HepG2 (cell line): ENCODE data around the gene CSTPP1. TPM values are rescaled to one million over a fixed set of nuclear protein-coding genes. Genes with fewer than 3 reads are reported as not detected.

Experiments used
- KDM6A ChIP-seq: IDR thresholded peaks from 2 replicates; pipeline ENCODE4 v1.6.1; 2016; ENCODE audit warnings: low read depth
- PITX1 ChIP-seq: sonication (generic); formaldehyde crosslinking; IDR thresholded peaks from 2 replicates; pipeline ENCODE4 v1.5.1; 2020; ENCODE audit warnings: mild to moderate bottlenecking, missing genetic modification reagents
- POLR2A ChIP-seq, 2 experiments: IDR thresholded peaks; 2 replicates each; pipeline ENCODE4 v1.6.1; 2011; ENCODE audit warnings: low read depth in 2 of 2, low read length in 2 of 2, mild to moderate bottlenecking in 1 of 2, moderate library complexity in 1 of 2; ENCODE audit not compliant: insufficient read depth in 1 of 2
- RCOR2 ChIP-seq: IDR thresholded peaks from 2 replicates; pipeline ENCODE4 v1.6.1; 2016; ENCODE audit warnings: missing biosample characterization, missing genetic modification reagents
- RXRA ChIP-seq: sonication (generic); formaldehyde crosslinking; IDR thresholded peaks from 2 replicates; pipeline ENCODE4 v1.5.1; 2020; ENCODE audit warnings: missing genetic modification reagents
- SAP130 ChIP-seq: IDR thresholded peaks from 2 replicates; pipeline ENCODE4 v1.6.1; 2016; ENCODE audit warnings: low read depth
- SOX6 ChIP-seq, 2 experiments: fragments of 450-650 bp in 1 of 2; sonication (generic) in 1 of 2; formaldehyde crosslinking in 1 of 2; IDR thresholded peaks; 2 replicates each; pipeline versions ENCODE4 v1.4.0 to v1.6.1; 2017 to 2020; ENCODE audit warnings: antibody characterized with exemption in 1 of 2, mild to moderate bottlenecking in 1 of 2, missing genetic modification reagents in 1 of 2
- SP4 ChIP-seq: sonication (generic); formaldehyde crosslinking; IDR thresholded peaks from 2 replicates; pipeline ENCODE4 v1.8.1; 2023; ENCODE audit warnings: mild to moderate bottlenecking, missing genetic modification reagents
- TARDBP ChIP-seq: sonication (generic); formaldehyde crosslinking; IDR thresholded peaks from 2 replicates; pipeline ENCODE4 v1.8.0; 2022; ENCODE audit warnings: mild to moderate bottlenecking, missing genetic modification reagents
- TBL1XR1 ChIP-seq: fragments of 150-350 bp; IDR thresholded peaks from 2 replicates; pipeline ENCODE4 v1.6.1; 2014; ENCODE audit warnings: borderline replicate concordance, low read length; ENCODE audit not compliant: partially characterized antibody
- ZC3H13 ChIP-seq: sonication (generic); formaldehyde crosslinking; IDR thresholded peaks from 2 replicates; pipeline ENCODE4 v1.8.1; 2023; ENCODE audit warnings: mild to moderate bottlenecking, missing genetic modification reagents, moderate library complexity
- ZFY ChIP-seq: sonication (generic); formaldehyde crosslinking; IDR thresholded peaks from 2 replicates; pipeline ENCODE4 v1.4.0; 2020; ENCODE audit warnings: missing genetic modification reagents
- polyA plus RNA-seq, 8 experiments: library from polyadenylated mRNA; depleted of rRNA in 3 of 8; stranded (reverse) in 7 of 8; unstranded in 1 of 8; fragments of >200 nt; fragmentation: Illumina TruSeq in 4 of 8; extraction: Trizol in 4 of 8; gene quantifications; 2 replicates each; pipeline versions ENCODE4 v1.2.1 to v1.2.3, GENCODE V29; 2011 to 2016; ENCODE audit warnings: low read depth in 4 of 8, missing spikeins in 1 of 8, mixed read lengths in 1 of 8; ENCODE audit not compliant: insufficient read depth in 1 of 8
- total RNA-seq, 5 experiments: library from RNA; depleted of rRNA; stranded (reverse); fragments of >200 nt; fragmentation: Illumina TruSeq; extraction: Trizol; gene quantifications; 2 replicates each; pipeline ENCODE4 v1.2.3, GENCODE V29; 2016; ENCODE audit warnings: low read depth in 1 of 5
- TF ChIP-seq, protein P1 (sequence below): sonication (generic); formaldehyde crosslinking; IDR thresholded peaks from 2 replicates; pipeline ENCODE4 v1.8.0; 2022; ENCODE audit warnings: mild to moderate bottlenecking, missing genetic modification reagents
- TF ChIP-seq, protein P2 (sequence below): sonication (generic); formaldehyde crosslinking; IDR thresholded peaks from 2 replicates; pipeline ENCODE4 v1.5.1; 2020; ENCODE audit warnings: mild to moderate bottlenecking, missing genetic modification reagents, moderate library complexity
- TF ChIP-seq, protein P3 (sequence below): sonication (generic); formaldehyde crosslinking; IDR thresholded peaks from 2 replicates; pipeline ENCODE4 v1.8.0; 2022; ENCODE audit warnings: missing genetic modification reagents, mild to moderate bottlenecking, inconsistent platforms, borderline replicate concordance
- TF ChIP-seq, protein P4 (sequence below): sonication (generic); formaldehyde crosslinking; IDR thresholded peaks from 2 replicates; pipeline ENCODE4 v1.4.0; 2020; ENCODE audit warnings: missing genetic modification reagents, borderline replicate concordance
- TF ChIP-seq, protein P5 (sequence below): sonication (generic); formaldehyde crosslinking; conservative IDR thresholded peaks from 2 replicates; pipeline ENCODE4 v1.5.0; 2020; ENCODE audit warnings: missing genetic modification reagents

Gene CSTPP1
- total and polyA plus RNA-seq, 2 of the 13 experiments (the other 11 are each of a cell fraction or from before 2014, with no cell fraction given) = 12.3 to 14.6 TPM

DNA sequence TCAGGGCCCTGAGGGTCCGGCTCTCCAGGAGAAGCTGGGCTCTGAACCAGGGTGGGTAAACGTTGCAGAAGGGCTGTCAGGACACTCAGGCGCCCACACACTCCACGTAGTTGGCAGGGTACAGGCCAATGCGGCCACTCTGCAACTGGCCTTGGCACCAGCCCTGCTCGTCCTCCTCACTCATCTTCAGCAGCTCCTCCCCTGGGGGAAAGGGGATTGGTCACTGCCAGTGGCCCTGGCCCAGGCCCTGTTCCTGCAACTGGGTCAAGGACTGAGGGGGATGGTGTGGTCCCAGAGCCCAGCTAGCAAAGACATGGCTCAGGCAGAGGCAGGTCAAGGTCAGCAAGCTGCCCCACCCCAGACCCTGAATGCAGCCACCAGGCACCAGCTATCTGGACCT lies 241.3 kb downstream of the CSTPP1 start (continued):
- TF ChIP-seq KDM6A (CRISPR knock-in tag) (peak; percentile 80), ZC3H13 (CRISPR knock-in tag) (0 out of 2 replicates have a peak, but pooled peaks have one; percentile 9), SAP130 (CRISPR knock-in tag) (peak; percentile 72), RCOR2 (CRISPR knock-in tag) (0 out of 2 replicates have a peak, but pooled peaks have one; percentile 21), ZFY (CRISPR knock-in tag) (0 out of 2 replicates have a peak, but pooled peaks have one; percentile 23), SOX6 (IDR thresholded peaks at IDR 0.05) (no peak), SOX6 (CRISPR knock-in tag; IDR thresholded peaks at IDR 0.05) (peak; percentile 39; the same call in 1 of the 2 replicates), RXRA (peak; percentile 92; the same call in 1 of the 2 replicates), TARDBP (0 out of 2 replicates have a peak, but pooled peaks have one; percentile 22), TBL1XR1 (peak; percentile 74), POLR2A (IDR thresholded peaks at IDR 0.05; ENCODE audit: insufficient read depth in 1 of 2, low read depth in 2 of 2, low read length in 2 of 2) (peak in 1 of 2 experiments; percentile 44; a peak in 1 of 4 replicates), PITX1 (peak; percentile 48; the same call in 1 of the 2 replicates), SP4 (0 out of 2 replicates have a peak, but pooled peaks have one; percentile 39)
- TF ChIP-seq, protein P1, sequence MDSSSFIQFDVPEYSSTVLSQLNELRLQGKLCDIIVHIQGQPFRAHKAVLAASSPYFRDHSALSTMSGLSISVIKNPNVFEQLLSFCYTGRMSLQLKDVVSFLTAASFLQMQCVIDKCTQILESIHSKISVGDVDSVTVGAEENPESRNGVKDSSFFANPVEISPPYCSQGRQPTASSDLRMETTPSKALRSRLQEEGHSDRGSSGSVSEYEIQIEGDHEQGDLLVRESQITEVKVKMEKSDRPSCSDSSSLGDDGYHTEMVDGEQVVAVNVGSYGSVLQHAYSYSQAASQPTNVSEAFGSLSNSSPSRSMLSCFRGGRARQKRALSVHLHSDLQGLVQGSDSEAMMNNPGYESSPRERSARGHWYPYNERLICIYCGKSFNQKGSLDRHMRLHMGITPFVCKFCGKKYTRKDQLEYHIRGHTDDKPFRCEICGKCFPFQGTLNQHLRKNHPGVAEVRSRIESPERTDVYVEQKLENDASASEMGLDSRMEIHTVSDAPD = peak; percentile 62; the same call in 1 of the 2 replicates
- TF ChIP-seq, protein P2, sequence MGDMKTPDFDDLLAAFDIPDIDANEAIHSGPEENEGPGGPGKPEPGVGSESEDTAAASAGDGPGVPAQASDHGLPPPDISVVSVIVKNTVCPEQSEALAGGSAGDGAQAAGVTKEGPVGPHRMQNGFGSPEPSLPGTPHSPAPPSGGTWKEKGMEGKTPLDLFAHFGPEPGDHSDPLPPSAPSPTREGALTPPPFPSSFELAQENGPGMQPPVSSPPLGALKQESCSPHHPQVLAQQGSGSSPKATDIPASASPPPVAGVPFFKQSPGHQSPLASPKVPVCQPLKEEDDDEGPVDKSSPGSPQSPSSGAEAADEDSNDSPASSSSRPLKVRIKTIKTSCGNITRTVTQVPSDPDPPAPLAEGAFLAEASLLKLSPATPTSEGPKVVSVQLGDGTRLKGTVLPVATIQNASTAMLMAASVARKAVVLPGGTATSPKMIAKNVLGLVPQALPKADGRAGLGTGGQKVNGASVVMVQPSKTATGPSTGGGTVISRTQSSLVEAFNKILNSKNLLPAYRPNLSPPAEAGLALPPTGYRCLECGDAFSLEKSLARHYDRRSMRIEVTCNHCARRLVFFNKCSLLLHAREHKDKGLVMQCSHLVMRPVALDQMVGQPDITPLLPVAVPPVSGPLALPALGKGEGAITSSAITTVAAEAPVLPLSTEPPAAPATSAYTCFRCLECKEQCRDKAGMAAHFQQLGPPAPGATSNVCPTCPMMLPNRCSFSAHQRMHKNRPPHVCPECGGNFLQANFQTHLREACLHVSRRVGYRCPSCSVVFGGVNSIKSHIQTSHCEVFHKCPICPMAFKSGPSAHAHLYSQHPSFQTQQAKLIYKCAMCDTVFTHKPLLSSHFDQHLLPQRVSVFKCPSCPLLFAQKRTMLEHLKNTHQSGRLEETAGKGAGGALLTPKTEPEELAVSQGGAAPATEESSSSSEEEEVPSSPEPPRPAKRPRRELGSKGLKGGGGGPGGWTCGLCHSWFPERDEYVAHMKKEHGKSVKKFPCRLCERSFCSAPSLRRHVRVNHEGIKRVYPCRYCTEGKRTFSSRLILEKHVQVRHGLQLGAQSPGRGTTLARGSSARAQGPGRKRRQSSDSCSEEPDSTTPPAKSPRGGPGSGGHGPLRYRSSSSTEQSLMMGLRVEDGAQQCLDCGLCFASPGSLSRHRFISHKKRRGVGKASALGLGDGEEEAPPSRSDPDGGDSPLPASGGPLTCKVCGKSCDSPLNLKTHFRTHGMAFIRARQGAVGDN (CRISPR knock-in tag) = peak; percentile 75
- TF ChIP-seq, protein P3, sequence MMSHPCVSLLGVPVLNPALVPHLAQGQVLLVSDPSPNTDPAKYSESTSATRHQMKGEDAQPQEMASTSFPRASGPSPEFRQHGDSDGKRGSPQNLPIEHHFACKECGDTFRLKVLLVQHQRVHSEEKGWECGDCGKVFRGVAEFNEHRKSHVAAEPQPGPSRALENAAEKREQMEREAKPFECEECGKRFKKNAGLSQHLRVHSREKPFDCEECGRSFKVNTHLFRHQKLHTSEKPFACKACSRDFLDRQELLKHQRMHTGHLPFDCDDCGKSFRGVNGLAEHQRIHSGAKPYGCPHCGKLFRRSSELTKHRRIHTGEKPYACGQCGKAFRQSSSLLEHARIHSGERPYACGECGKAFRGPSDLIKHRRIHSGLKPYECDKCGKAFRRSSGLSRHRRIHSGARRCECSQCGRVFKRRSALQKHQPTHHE = 0 out of 2 replicates have a peak, but pooled peaks have one; percentile 43
- TF ChIP-seq, protein P4, sequence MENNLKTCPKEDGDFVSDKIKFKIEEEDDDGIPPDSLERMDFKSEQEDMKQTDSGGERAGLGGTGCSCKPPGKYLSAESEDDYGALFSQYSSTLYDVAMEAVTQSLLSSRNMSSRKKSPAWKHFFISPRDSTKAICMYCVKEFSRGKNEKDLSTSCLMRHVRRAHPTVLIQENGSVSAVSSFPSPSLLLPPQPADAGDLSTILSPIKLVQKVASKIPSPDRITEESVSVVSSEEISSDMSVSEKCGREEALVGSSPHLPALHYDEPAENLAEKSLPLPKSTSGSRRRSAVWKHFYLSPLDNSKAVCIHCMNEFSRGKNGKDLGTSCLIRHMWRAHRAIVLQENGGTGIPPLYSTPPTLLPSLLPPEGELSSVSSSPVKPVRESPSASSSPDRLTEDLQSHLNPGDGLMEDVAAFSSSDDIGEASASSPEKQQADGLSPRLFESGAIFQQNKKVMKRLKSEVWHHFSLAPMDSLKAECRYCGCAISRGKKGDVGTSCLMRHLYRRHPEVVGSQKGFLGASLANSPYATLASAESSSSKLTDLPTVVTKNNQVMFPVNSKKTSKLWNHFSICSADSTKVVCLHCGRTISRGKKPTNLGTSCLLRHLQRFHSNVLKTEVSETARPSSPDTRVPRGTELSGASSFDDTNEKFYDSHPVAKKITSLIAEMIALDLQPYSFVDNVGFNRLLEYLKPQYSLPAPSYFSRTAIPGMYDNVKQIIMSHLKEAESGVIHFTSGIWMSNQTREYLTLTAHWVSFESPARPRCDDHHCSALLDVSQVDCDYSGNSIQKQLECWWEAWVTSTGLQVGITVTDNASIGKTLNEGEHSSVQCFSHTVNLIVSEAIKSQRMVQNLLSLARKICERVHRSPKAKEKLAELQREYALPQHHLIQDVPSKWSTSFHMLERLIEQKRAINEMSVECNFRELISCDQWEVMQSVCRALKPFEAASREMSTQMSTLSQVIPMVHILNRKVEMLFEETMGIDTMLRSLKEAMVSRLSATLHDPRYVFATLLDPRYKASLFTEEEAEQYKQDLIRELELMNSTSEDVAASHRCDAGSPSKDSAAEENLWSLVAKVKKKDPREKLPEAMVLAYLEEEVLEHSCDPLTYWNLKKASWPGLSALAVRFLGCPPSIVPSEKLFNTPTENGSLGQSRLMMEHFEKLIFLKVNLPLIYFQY = peak; percentile 94; the same call in 1 of the 2 replicates
- TF ChIP-seq, protein P5, sequence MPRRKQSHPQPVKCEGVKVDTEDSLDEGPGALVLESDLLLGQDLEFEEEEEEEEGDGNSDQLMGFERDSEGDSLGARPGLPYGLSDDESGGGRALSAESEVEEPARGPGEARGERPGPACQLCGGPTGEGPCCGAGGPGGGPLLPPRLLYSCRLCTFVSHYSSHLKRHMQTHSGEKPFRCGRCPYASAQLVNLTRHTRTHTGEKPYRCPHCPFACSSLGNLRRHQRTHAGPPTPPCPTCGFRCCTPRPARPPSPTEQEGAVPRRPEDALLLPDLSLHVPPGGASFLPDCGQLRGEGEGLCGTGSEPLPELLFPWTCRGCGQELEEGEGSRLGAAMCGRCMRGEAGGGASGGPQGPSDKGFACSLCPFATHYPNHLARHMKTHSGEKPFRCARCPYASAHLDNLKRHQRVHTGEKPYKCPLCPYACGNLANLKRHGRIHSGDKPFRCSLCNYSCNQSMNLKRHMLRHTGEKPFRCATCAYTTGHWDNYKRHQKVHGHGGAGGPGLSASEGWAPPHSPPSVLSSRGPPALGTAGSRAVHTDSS (CRISPR knock-in tag) = 0 out of 2 replicates have a peak, but pooled peaks have one; percentile 67
